Liver (tissue), 9 donors: ENCODE measurements around the gene DRG2. TPM values are rescaled to one million over a fixed set of nuclear protein-coding genes. Genes with fewer than 3 reads are reported as not detected.

Source experiments
- DNase-seq: peaks from one replicate; pipeline ENCODE4 v3.0.0-alpha.2; 2017; ENCODE audit warnings: low spot score
- H3K27ac ChIP-seq, 2 donors: one replicate each; pipeline ENCODE4 v1.7.0; 2013; ENCODE audit warnings: inconsistent platforms in 2 of 2, low read length in 2 of 2, control low read depth in 1 of 2, low read depth in 1 of 2, mild to moderate bottlenecking in 1 of 2
- H3K27me3 ChIP-seq, 4 donors: one replicate each; pipeline versions ENCODE4 v1.6.1 to v1.7.0; 2013; ENCODE audit warnings: low read length in 3 of 4, inconsistent platforms in 1 of 4, mild to moderate bottlenecking in 1 of 4, moderate library complexity in 1 of 4; ENCODE audit not compliant: control insufficient read depth in 4 of 4, insufficient read depth in 4 of 4
- H3K36me3 ChIP-seq, 4 donors: one replicate each; pipeline versions ENCODE4 v1.6.1 to v1.7.0; 2013; ENCODE audit warnings: low read length in 3 of 4, mild to moderate bottlenecking in 3 of 4, low read depth in 1 of 4, moderate library complexity in 1 of 4; ENCODE audit not compliant: control insufficient read depth in 4 of 4, insufficient read depth in 3 of 4
- H3K4me1 ChIP-seq, 4 donors: one replicate each; pipeline versions ENCODE4 v1.6.1 to v1.7.0; 2013; ENCODE audit warnings: low read length in 3 of 4, mild to moderate bottlenecking in 3 of 4, moderate library complexity in 1 of 4; ENCODE audit not compliant: control insufficient read depth in 4 of 4, insufficient read depth in 4 of 4
- H3K4me3 ChIP-seq, 3 donors: one replicate each; pipeline versions ENCODE4 v1.6.1 to v1.7.0; 2013; ENCODE audit warnings: low read length in 3 of 3, control low read depth in 1 of 3, low read depth in 1 of 3, mild to moderate bottlenecking in 1 of 3
- H3K9ac ChIP-seq, 2 donors: one replicate each; pipeline ENCODE4 v1.7.0; 2013; ENCODE audit warnings: low read length in 2 of 2, mild to moderate bottlenecking in 2 of 2, moderate library complexity in 2 of 2, control low read depth in 1 of 2, low read depth in 1 of 2
- H3K9me3 ChIP-seq, 4 donors: one replicate each; pipeline versions ENCODE4 v1.6.1 to v1.7.0; 2013; ENCODE audit warnings: low read length in 3 of 4; ENCODE audit not compliant: control insufficient read depth in 4 of 4
- ATF3 ChIP-seq: IDR thresholded peaks from 2 replicates; pipeline ENCODE4 v1.6.1; 2016; ENCODE audit warnings: antibody characterized with exemption
- CTCF ChIP-seq: fragments of 150-350 bp; IDR thresholded peaks from 2 replicates; pipeline ENCODE4 v1.5.1; 2017; ENCODE audit warnings: improper control_type of control experiment, low read depth, low read length; ENCODE audit not compliant: missing input control
- EGR1 ChIP-seq, 2 donors: IDR thresholded peaks; 2 replicates each; pipeline ENCODE4 v1.6.1; 2016 to 2018; ENCODE audit warnings: antibody characterized with exemption in 2 of 2, low read depth in 2 of 2
- FOXA1 ChIP-seq: IDR thresholded peaks from 2 replicates; pipeline ENCODE4 v1.6.1; 2016; ENCODE audit warnings: antibody characterized with exemption
- FOXA2 ChIP-seq: IDR thresholded peaks from 2 replicates; pipeline ENCODE4 v1.6.1; 2016; ENCODE audit warnings: antibody characterized with exemption
- GABPA ChIP-seq, 2 donors: IDR thresholded peaks in 1 of 2; conservative IDR thresholded peaks in 1 of 2; 2 replicates each; pipeline ENCODE4 v1.6.1; 2016; ENCODE audit warnings: antibody characterized with exemption in 2 of 2, mild to moderate bottlenecking in 1 of 2, moderate library complexity in 1 of 2
- HNF4A ChIP-seq, 2 donors: conservative IDR thresholded peaks; 2 replicates each; pipeline ENCODE4 v1.6.1; 2016; ENCODE audit warnings: antibody characterized with exemption in 2 of 2, mild to moderate bottlenecking in 2 of 2
- HNF4G ChIP-seq: IDR thresholded peaks from 2 replicates; pipeline ENCODE4 v1.6.1; 2016; ENCODE audit warnings: antibody characterized with exemption
- JUND ChIP-seq, 2 donors: IDR thresholded peaks; 2 replicates each; pipeline ENCODE4 v1.6.1; 2016; ENCODE audit warnings: antibody characterized with exemption in 2 of 2
- MAX ChIP-seq: IDR thresholded peaks from 2 replicates; pipeline ENCODE4 v1.6.1; 2016; ENCODE audit warnings: antibody characterized with exemption
- NR2F2 ChIP-seq: IDR thresholded peaks from 2 replicates; pipeline ENCODE4 v1.6.1; 2016; ENCODE audit warnings: antibody characterized with exemption
- RAD21 ChIP-seq, 2 donors: IDR thresholded peaks; 2 replicates each; pipeline ENCODE4 v1.6.1; 2016; ENCODE audit warnings: antibody characterized with exemption in 2 of 2, mild to moderate bottlenecking in 2 of 2
- REST ChIP-seq: IDR thresholded peaks from 2 replicates; pipeline ENCODE4 v1.6.1; 2016; ENCODE audit warnings: antibody characterized with exemption, mild to moderate bottlenecking
- RXRA ChIP-seq, 2 donors: IDR thresholded peaks; 2 replicates each; pipeline ENCODE4 v1.6.1; 2017 to 2018; ENCODE audit warnings: antibody characterized with exemption in 2 of 2, mild to moderate bottlenecking in 1 of 2
- SP1 ChIP-seq: IDR thresholded peaks from 2 replicates; pipeline ENCODE4 v1.6.1; 2018; ENCODE audit warnings: antibody characterized with exemption, mild to moderate bottlenecking
- TAF1 ChIP-seq: conservative IDR thresholded peaks from 2 replicates; pipeline ENCODE4 v1.6.1; 2016; ENCODE audit warnings: antibody characterized with exemption, mild to moderate bottlenecking
- YY1 ChIP-seq: IDR thresholded peaks from 2 replicates; pipeline ENCODE4 v1.6.1; 2016; ENCODE audit warnings: antibody characterized with exemption, mild to moderate bottlenecking
- ZBTB33 ChIP-seq: IDR thresholded peaks from 2 replicates; pipeline ENCODE4 v1.6.1; 2016; ENCODE audit warnings: antibody characterized with exemption
- WGBS: extraction: QIAGEN DNeasy Blood & Tissue Kit; methylation state at CpG from one replicate; pipeline ENCODE4 v1.1.7; 2013; 5-methylcytosine and 5-hydroxymethylcytosine counted together
- polyA plus RNA-seq, 2 donors: library from polyadenylated mRNA; stranded (reverse) in 1 of 2; unstranded in 1 of 2; fragments of 200-250 nt in 1 of 2; fragments of >200 nt in 1 of 2; fragmentation: Nextera tagmentation in 1 of 2; extraction: Ambion mirVana in 1 of 2; gene quantifications; one replicate each; pipeline versions ENCODE4 v1.2.1 to v1.2.3, GENCODE V29; 2013 to 2015
- total RNA-seq, 2 donors: library from RNA; depleted of rRNA; stranded (reverse); fragments of >200 nt; gene quantifications; one replicate each; pipeline ENCODE4 v1.2.3, GENCODE V29; 2014
- donor health status: healthy.
- donor health status: healthy.
- donor health status: healthy.
- donor health status: healthy.
- donor health status: healthy.

The DRG2 gene
- total and polyA plus RNA-seq, 4 donors = 10.9 to 24.9 (median 18.6) TPM

- H3K27me3 ChIP-seq = no peaks in the 10 kb centered on the region
- WGBS = 90% methylated on average over 4 of the region's 4 CpGs
- TF ChIP-seq YY1 (no peak), FOXA1 (no peak), HNF4A (conservative IDR thresholded peaks at IDR 0.05) (no peak), TAF1 (no peak), FOXA2 (no peak), ZBTB33 (no peak), EGR1 (IDR thresholded peaks at IDR 0.05; ENCODE audit: low read depth in 2 of 2) (no peak), GABPA (IDR thresholded peaks at IDR 0.05 in 1 of 2, conservative IDR thresholded peaks at IDR 0.05 in 1 of 2) (no peak), SP1 (no peak), MAX (no peak), RXRA (IDR thresholded peaks at IDR 0.05) (no peak), JUND (IDR thresholded peaks at IDR 0.05) (no peak), HNF4G (no peak), REST (no peak), NR2F2 (no peak), RAD21 (IDR thresholded peaks at IDR 0.05) (no peak), CTCF (no peak)
- H3K9ac ChIP-seq = no peak overlapping the region
- H3K4me1 ChIP-seq = peaks cover 3 to 11% (median 9%) of the 10 kb centered on the region in 4 donors
- H3K36me3 ChIP-seq = no peaks in the 10 kb centered on the region
- no peak for DNase-seq
- no peak overlapping the region for H3K27ac ChIP-seq
- H3K9me3 ChIP-seq = no peaks in the 10 kb centered on the region
- no peak overlapping the region for H3K4me3 ChIP-seq
Observed at GRCh38 chr17:18084256-18084655, 3.5 kb upstream of the DRG2 start.

- Histone ChIP-seq H3K4me3 (no peak overlapping the region), H3K27me3 (no peaks in the 10 kb centered on the region), H3K9me3 (no peaks in the 10 kb centered on the region), H3K4me1 (peaks cover 8 to 11% (median 9%) of the 10 kb centered on the region in 4 donors), H3K27ac (no peak overlapping the region), H3K36me3 (peaks cover 4 to 14% (median 5%) of the 10 kb centered on the region in 4 donors), H3K9ac (no peak overlapping the region)
- WGBS = 97% methylated on average over 2 of the region's 2 CpGs
- DNase-seq = no peak
- TF ChIP-seq HNF4G (no peak), YY1 (no peak), ZBTB33 (no peak), RXRA (IDR thresholded peaks at IDR 0.05) (no peak), EGR1 (IDR thresholded peaks at IDR 0.05; ENCODE audit: low read depth in 2 of 2) (no peak), ATF3 (no peak), MAX (no peak), REST (no peak), RAD21 (IDR thresholded peaks at IDR 0.05) (no peak)
Observed at GRCh38 chr17:18089613-18090012, 1.9 kb downstream of the DRG2 start.
